Measurements from ENCODE around the gene PTPN9. TPM values are rescaled to one million over a fixed set of nuclear protein-coding genes. Genes with fewer than 3 reads are reported as not detected.
"Not testable (repeated sequence)": the region's sequence is repeated elsewhere in the genome, so short reads cannot be mapped to it uniquely, and the experiment has no call there.

Gene PTPN9
- total RNA-seq, 1 donor from 2014 or later = 35.4 TPM

GRCh38 chr15:75454471-75455378 lies 124.4 kb downstream of the PTPN9 start:
- DNase-seq (ENCODE audit: low spot score) = peak; percentile 12

GRCh38 chr15:75453703-75454470 lies 125.2 kb downstream of the PTPN9 start:
- peak; percentile 99 for DNase-seq (ENCODE audit: low spot score)

- peak; percentile 38 for DNase-seq (ENCODE audit: low spot score)
Measured at GRCh38 chr15:75452865-75453702, 126.0 kb downstream of the PTPN9 start.

- DNase-seq (ENCODE audit: low spot score) = peak; percentile 88
Measured at GRCh38 chr15:75452364-75452864, 126.7 kb downstream of the PTPN9 start.

- DNase-seq (ENCODE audit: low spot score) = peak; percentile 99
Measured at GRCh38 chr15:75451674-75452363, 127.3 kb downstream of the PTPN9 start, which contains the start of gene SIN3A. Gene SIN3A, minus strand, starts transcription at chr15:75451690. Its CDS starts 21,315 bp downstream, at chr15:75430375.

GRCh38 chr15:75451202-75451673 lies 127.9 kb downstream of the PTPN9 start:
- no peak for DNase-seq (ENCODE audit: low spot score)

GRCh38 chr15:75450307-75451201 lies 128.6 kb downstream of the PTPN9 start:
- peak; percentile 96 for DNase-seq (ENCODE audit: low spot score)

- no peak for DNase-seq (ENCODE audit: low spot score)
Measured at GRCh38 chr15:75449585-75450306, 129.4 kb downstream of the PTPN9 start.

GRCh38 chr15:75448171-75448570 lies 130.9 kb downstream of the PTPN9 start:
- not testable (repeated sequence) for DNase-seq (ENCODE audit: low spot score)

- no peak for DNase-seq (ENCODE audit: low spot score)
Measured at GRCh38 chr15:75446151-75446550, 133.0 kb downstream of the PTPN9 start.

- DNase-seq (ENCODE audit: low spot score) = not testable (repeated sequence)
Measured at GRCh38 chr15:75445324-75445723, 133.8 kb downstream of the PTPN9 start.

- DNase-seq (ENCODE audit: low spot score) = not testable (repeated sequence)
Measured at GRCh38 chr15:75443972-75444453, 135.1 kb downstream of the PTPN9 start.

- no peak for DNase-seq (ENCODE audit: low spot score)
Measured at GRCh38 chr15:75437721-75438120, 141.4 kb downstream of the PTPN9 start.

GRCh38 chr15:75436881-75437280 lies 142.2 kb downstream of the PTPN9 start:
- DNase-seq (ENCODE audit: low spot score) = no peak

GRCh38 chr15:75431682-75432081 lies 147.4 kb downstream of the PTPN9 start:
- DNase-seq (ENCODE audit: low spot score) = no peak

- no peak for DNase-seq (ENCODE audit: low spot score)
Measured at GRCh38 chr15:75431270-75431669, 147.8 kb downstream of the PTPN9 start.

- DNase-seq (ENCODE audit: low spot score) = no peak
Measured at GRCh38 chr15:75430259-75430658, 148.9 kb downstream of the PTPN9 start.

GRCh38 chr15:75428152-75428551 lies 151.0 kb downstream of the PTPN9 start:
- no peak for DNase-seq (ENCODE audit: low spot score)

Measured in mucosa of gallbladder (tissue), 1 donor.